Effector memory CD4-positive, alpha-beta T cell (primary cell): Measurements from ENCODE around the gene LSAMP.

Experiments used
- DNase-seq, 3 donors: peaks; one replicate each; pipeline ENCODE4 v3.0.0-alpha.2; 2020
- H3K27ac ChIP-seq: 2 replicates; pipeline ENCODE4 v1.7.0; 2013; ENCODE audit warnings: mild to moderate bottlenecking, low read length, moderate library complexity; ENCODE audit not compliant: insufficient read depth, poor library complexity, severe bottlenecking
- H3K27me3 ChIP-seq: replicated peaks from 2 replicates; pipeline ENCODE4 v1.7.0; 2013; ENCODE audit warnings: mild to moderate bottlenecking, low read length; ENCODE audit not compliant: insufficient read depth, control insufficient read depth, poor library complexity, severe bottlenecking
- H3K36me3 ChIP-seq: 2 replicates; pipeline ENCODE4 v1.7.0; 2013; ENCODE audit warnings: mild to moderate bottlenecking, low read length, moderate library complexity; ENCODE audit not compliant: control insufficient read depth, insufficient read depth
- H3K4me1 ChIP-seq: 2 replicates; pipeline ENCODE4 v1.7.0; 2013; ENCODE audit warnings: low read length, mild to moderate bottlenecking; ENCODE audit not compliant: control insufficient read depth, insufficient read depth, poor library complexity, severe bottlenecking
- H3K4me3 ChIP-seq: 2 replicates; pipeline ENCODE4 v1.7.0; 2013; ENCODE audit warnings: low read length, low read depth, mild to moderate bottlenecking; ENCODE audit not compliant: insufficient read depth, poor library complexity, severe bottlenecking
- H3K9me3 ChIP-seq: 2 replicates; pipeline ENCODE4 v1.7.0; 2013; ENCODE audit warnings: mild to moderate bottlenecking, low read length, moderate library complexity; ENCODE audit not compliant: control insufficient read depth

The LSAMP gene

GRCh38 chr3:116161575-116162525, 283.4 kb downstream of the LSAMP start:
- no peak for DNase-seq
- H3K9me3 ChIP-seq: no peaks in the 10 kb centered on the region
- H3K36me3 ChIP-seq: no peaks in the 10 kb centered on the region
- H3K4me3 ChIP-seq: no peak overlapping the region
- no peaks in the 10 kb centered on the region for H3K4me1 ChIP-seq
- H3K27ac ChIP-seq: no peak overlapping the region
- no peaks in the 10 kb centered on the region for H3K27me3 ChIP-seq

DNA sequence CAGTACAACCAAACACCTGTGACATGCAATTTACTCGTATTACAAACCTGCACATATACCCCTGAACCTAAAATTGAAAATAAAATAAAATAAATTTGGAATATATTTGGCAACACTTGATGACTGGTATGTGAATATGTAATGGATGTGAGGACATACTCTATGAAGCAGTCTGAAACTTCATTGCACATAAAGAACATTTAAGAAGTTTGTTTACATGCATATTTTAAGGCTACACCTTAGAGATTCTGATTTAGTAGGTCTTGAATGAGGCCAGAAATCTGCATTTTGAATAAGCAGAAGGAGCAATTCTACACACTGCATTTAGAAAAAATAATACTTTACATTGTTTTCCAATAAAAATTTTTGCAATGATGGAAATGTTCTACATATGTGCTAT, 284.7 kb downstream of the LSAMP start:
- DNase-seq: no peak
- no peaks in the 10 kb centered on the region for H3K27me3 ChIP-seq
- H3K4me1 ChIP-seq: no peaks in the 10 kb centered on the region
- no peak overlapping the region for H3K4me3 ChIP-seq
- no peaks in the 10 kb centered on the region for H3K36me3 ChIP-seq
- H3K9me3 ChIP-seq: no peaks in the 10 kb centered on the region
- H3K27ac ChIP-seq: no peak overlapping the region

DNA sequence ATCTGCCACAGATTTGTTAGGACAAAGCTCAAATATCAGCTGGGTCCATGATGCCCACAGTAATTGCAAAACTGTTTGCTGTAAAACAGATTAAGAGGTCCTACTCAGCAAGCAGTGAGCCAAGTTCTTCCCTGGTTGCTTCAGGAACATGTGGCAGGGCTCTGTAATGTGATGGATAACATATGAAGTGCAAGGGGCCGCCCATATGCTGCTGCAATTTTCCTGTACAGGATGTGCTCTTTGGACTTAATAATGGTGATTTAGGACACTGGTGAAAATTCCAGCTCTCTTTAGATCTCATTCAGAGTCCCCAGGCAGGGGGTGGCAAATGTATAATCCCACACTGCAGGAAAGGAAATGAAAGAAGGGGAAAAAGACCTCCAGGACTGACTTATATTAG, 289.4 kb downstream of the LSAMP start:
- Histone ChIP-seq H3K4me3 (no peak overlapping the region), H3K4me1 (no peaks in the 10 kb centered on the region), H3K9me3 (no peaks in the 10 kb centered on the region), H3K27ac (no peak overlapping the region), H3K27me3 (no peaks in the 10 kb centered on the region), H3K36me3 (no peaks in the 10 kb centered on the region)
- DNase-seq: no peak

DNA sequence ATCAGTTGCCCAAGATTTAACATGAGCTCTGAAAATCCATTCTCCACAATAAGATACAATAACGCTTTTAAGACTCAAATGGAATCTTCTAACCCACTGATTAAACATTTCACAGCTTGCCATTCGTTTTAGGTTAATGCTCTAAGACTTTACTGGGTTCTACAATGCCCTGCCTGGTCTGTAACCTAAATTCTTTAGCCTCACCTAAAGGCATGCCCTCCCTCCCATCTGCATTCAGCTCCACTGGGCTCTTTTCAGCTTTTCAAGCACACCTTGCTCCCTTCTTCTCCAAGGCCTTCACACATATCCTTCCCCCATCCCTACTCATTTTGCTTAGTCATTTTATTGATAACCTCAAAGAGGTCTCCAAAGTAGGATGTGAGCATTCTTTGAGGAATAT, 290.9 kb downstream of the LSAMP start:
- no peak overlapping the region for H3K27ac ChIP-seq
- H3K36me3 ChIP-seq: no peaks in the 10 kb centered on the region
- no peaks in the 10 kb centered on the region for H3K27me3 ChIP-seq
- H3K4me3 ChIP-seq: no peak overlapping the region
- no peak for DNase-seq
- H3K9me3 ChIP-seq: no peaks in the 10 kb centered on the region
- H3K4me1 ChIP-seq: no peaks in the 10 kb centered on the region

GRCh38 chr3:116153174-116153573, 292.1 kb downstream of the LSAMP start:
- no peaks in the 10 kb centered on the region for H3K9me3 ChIP-seq
- H3K36me3 ChIP-seq: no peaks in the 10 kb centered on the region
- no peaks in the 10 kb centered on the region for H3K4me1 ChIP-seq
- no peak for DNase-seq
- no peak overlapping the region for H3K4me3 ChIP-seq
- no peaks in the 10 kb centered on the region for H3K27me3 ChIP-seq
- no peak overlapping the region for H3K27ac ChIP-seq

GRCh38 chr3:116150655-116151167, 294.6 kb downstream of the LSAMP start:
- no peaks in the 10 kb centered on the region for H3K27me3 ChIP-seq
- DNase-seq: no peak
- H3K4me1 ChIP-seq: no peaks in the 10 kb centered on the region
- no peak overlapping the region for H3K27ac ChIP-seq
- H3K9me3 ChIP-seq: no peaks in the 10 kb centered on the region
- H3K4me3 ChIP-seq: no peak overlapping the region
- H3K36me3 ChIP-seq: no peaks in the 10 kb centered on the region

- DNase-seq: no peak
- H3K27ac ChIP-seq: no peak overlapping the region
- no peaks in the 10 kb centered on the region for H3K4me1 ChIP-seq
- H3K36me3 ChIP-seq: no peaks in the 10 kb centered on the region
- H3K9me3 ChIP-seq: no peaks in the 10 kb centered on the region
- H3K4me3 ChIP-seq: no peak overlapping the region
- H3K27me3 ChIP-seq: no peaks in the 10 kb centered on the region
These were observed 296.1 kb downstream of the LSAMP start for GRCh38 chr3:116148881-116149851.

DNA sequence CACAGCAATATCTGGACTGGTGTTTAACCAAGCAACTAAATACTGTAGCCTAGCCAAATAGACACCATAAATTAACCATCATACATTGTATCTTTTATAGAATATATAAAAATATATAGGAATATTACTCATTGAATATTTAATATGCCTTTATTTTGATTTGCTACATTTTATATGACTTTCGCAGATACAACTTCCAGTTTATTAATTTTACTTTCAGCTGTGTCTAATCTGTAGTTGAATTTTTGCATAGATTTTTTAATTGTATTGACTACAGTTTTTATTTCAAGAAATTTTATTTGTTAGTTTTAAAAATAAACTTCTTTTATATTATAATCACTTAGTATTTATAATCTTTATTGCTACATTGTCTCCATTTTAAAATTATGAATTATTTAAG, 299.7 kb downstream of the LSAMP start:
- Histone ChIP-seq H3K36me3 (no peaks in the 10 kb centered on the region), H3K27me3 (no peaks in the 10 kb centered on the region), H3K9me3 (no peaks in the 10 kb centered on the region), H3K27ac (no peak overlapping the region), H3K4me3 (no peak overlapping the region), H3K4me1 (no peaks in the 10 kb centered on the region)
- no peak for DNase-seq

- H3K36me3 ChIP-seq: no peaks in the 10 kb centered on the region
- no peak for DNase-seq
- no peaks in the 10 kb centered on the region for H3K9me3 ChIP-seq
- no peak overlapping the region for H3K27ac ChIP-seq
- no peak overlapping the region for H3K4me3 ChIP-seq
- H3K4me1 ChIP-seq: no peaks in the 10 kb centered on the region
- no peaks in the 10 kb centered on the region for H3K27me3 ChIP-seq
These were observed 303.6 kb downstream of the LSAMP start for GRCh38 chr3:116141724-116142123.
